WTC11 (cell line): Measurements from ENCODE around the gene SLIT3. TPM values are rescaled to one million over a fixed set of nuclear protein-coding genes. Genes with fewer than 3 reads are reported as not detected.

Experiments used
- ATAC-seq: fragments of 200-7000 bp; cut with Tn5 transposase; 2 replicates; pipeline ENCODE4 v1.10.0; 2021; ENCODE audit warnings: mild to moderate bottlenecking, moderate library complexity
- CTCF ChIA-PET: fragments of 300-600 bp; sonication (Branson Sonifier 250); formaldehyde crosslinking; loops from one replicate; lab custom pipeline; 2021; ENCODE audit warnings: antibody characterized with exemption; lab: Charles Lee
- POLR2A ChIA-PET: fragments of 350-600 bp; sonication (Branson Sonifier 250); formaldehyde crosslinking; loops from one replicate; lab custom pipeline; 2021; ENCODE audit warnings: antibody characterized with exemption; lab: Charles Lee
- DNase-seq: peaks from one replicate; pipeline ENCODE4 v3.0.0; 2021; ENCODE audit warnings: low spot score
- H3K27ac Mint-ChIP-seq: 2 replicates; pipeline ENCODE4 v1.8.0; 2021; ENCODE audit warnings: mixed read lengths
- H3K27me3 Mint-ChIP-seq: 2 replicates; pipeline ENCODE4 v1.8.0; 2021; ENCODE audit warnings: low read depth, mild to moderate bottlenecking, moderate library complexity, mixed read lengths
- H3K36me3 Mint-ChIP-seq: 2 replicates; pipeline ENCODE4 v1.8.0; 2021; ENCODE audit warnings: mixed read lengths
- H3K4me1 Mint-ChIP-seq: 2 replicates; pipeline ENCODE4 v1.8.0; 2022; ENCODE audit warnings: mixed read lengths
- H3K4me3 Mint-ChIP-seq: 2 replicates; pipeline ENCODE4 v1.8.0; 2021; ENCODE audit warnings: mild to moderate bottlenecking, moderate library complexity, mixed read lengths
- H3K9me3 Mint-ChIP-seq: 2 replicates; pipeline ENCODE4 v1.8.0; 2021; ENCODE audit warnings: mixed read lengths
- CBFB ChIP-seq: sonication (generic); formaldehyde crosslinking; IDR thresholded peaks from 2 replicates; pipeline ENCODE4 v1.8.1; 2022; ENCODE audit warnings: mild to moderate bottlenecking, low read depth, missing genetic modification reagents
- CREM ChIP-seq: sonication (generic); formaldehyde crosslinking; IDR thresholded peaks from 2 replicates; pipeline ENCODE4 v1.8.1; 2022; ENCODE audit warnings: mild to moderate bottlenecking, missing genetic modification reagents, moderate library complexity
- E2F4 ChIP-seq: sonication (generic); formaldehyde crosslinking; IDR thresholded peaks from 2 replicates; pipeline ENCODE4 v1.8.1; 2022; ENCODE audit warnings: low read depth, mild to moderate bottlenecking, moderate library complexity, missing genetic modification reagents, borderline replicate concordance
- ESRRA ChIP-seq: sonication (generic); formaldehyde crosslinking; IDR thresholded peaks from 2 replicates; pipeline ENCODE4 v1.8.1; 2022; ENCODE audit warnings: mild to moderate bottlenecking, missing genetic modification reagents, borderline replicate concordance
- FOXJ3 ChIP-seq: sonication (generic); formaldehyde crosslinking; IDR thresholded peaks from 2 replicates; pipeline ENCODE4 v1.9.0; 2021; ENCODE audit warnings: missing genetic modification reagents, mild to moderate bottlenecking, borderline replicate concordance
- FOXK1 ChIP-seq: sonication (generic); formaldehyde crosslinking; IDR thresholded peaks from 2 replicates; pipeline ENCODE4 v1.8.0; 2022; ENCODE audit warnings: mild to moderate bottlenecking, moderate library complexity, missing genetic modification reagents
- GABPB1 ChIP-seq: sonication (generic); formaldehyde crosslinking; IDR thresholded peaks from 2 replicates; pipeline ENCODE4 v1.8.1; 2023; ENCODE audit warnings: mild to moderate bottlenecking, missing genetic modification reagents
- GTF2I ChIP-seq: fragments of 250-450 bp; sonication (Bioruptor Pico); conservative IDR thresholded peaks from 2 replicates; pipeline ENCODE4 v1.4.0; 2021; ENCODE audit warnings: mild to moderate bottlenecking
- KAT7 ChIP-seq: sonication (generic); formaldehyde crosslinking; IDR thresholded peaks from 2 replicates; pipeline ENCODE4 v1.8.1; 2023; ENCODE audit warnings: missing genetic modification reagents, mild to moderate bottlenecking, borderline replicate concordance
- MXD4 ChIP-seq: fragments of 250-450 bp; sonication (Bioruptor Pico); IDR thresholded peaks from 2 replicates; pipeline ENCODE4 v1.8.0; 2021; ENCODE audit warnings: mild to moderate bottlenecking, moderate library complexity, borderline replicate concordance
- MYBL2 ChIP-seq: sonication (generic); formaldehyde crosslinking; IDR thresholded peaks from 2 replicates; pipeline ENCODE4 v1.8.1; 2023; ENCODE audit warnings: mild to moderate bottlenecking, moderate library complexity, missing genetic modification reagents
- NFATC4 ChIP-seq: fragments of 250-450 bp; sonication (Bioruptor Pico); IDR thresholded peaks from 2 replicates; pipeline ENCODE4 v1.9.0; 2021; ENCODE audit warnings: mild to moderate bottlenecking
- NR3C1 ChIP-seq: sonication (generic); formaldehyde crosslinking; conservative IDR thresholded peaks from 2 replicates; pipeline ENCODE4 v1.8.1; 2023; ENCODE audit warnings: low read depth, mild to moderate bottlenecking, missing genetic modification reagents
- PRRX2 ChIP-seq: fragments of 250-450 bp; sonication (Bioruptor Pico); IDR thresholded peaks from 2 replicates; pipeline ENCODE4 v1.8.0; 2021; ENCODE audit warnings: mild to moderate bottlenecking
- SP1 ChIP-seq: sonication (generic); formaldehyde crosslinking; conservative IDR thresholded peaks from 2 replicates; pipeline ENCODE4 v1.8.1; 2022; ENCODE audit warnings: missing genetic modification reagents
- ZNF219 ChIP-seq: sonication (generic); formaldehyde crosslinking; IDR thresholded peaks from 2 replicates; pipeline ENCODE4 v1.8.0; 2023; ENCODE audit warnings: missing genetic modification reagents, mild to moderate bottlenecking, borderline replicate concordance
- ZNF232 ChIP-seq: sonication (generic); formaldehyde crosslinking; IDR thresholded peaks from 2 replicates; pipeline ENCODE4 v1.8.0; 2022; ENCODE audit warnings: mild to moderate bottlenecking, missing genetic modification reagents
- ZNF425 ChIP-seq: fragments of 250-450 bp; sonication (Bioruptor Pico); conservative IDR thresholded peaks from 2 replicates; pipeline ENCODE4 v1.9.0; 2021; ENCODE audit warnings: mild to moderate bottlenecking
- total RNA-seq: library from RNA; stranded (reverse); gene quantifications from 3 replicates; pipeline ENCODE4 v1.2.3, GENCODE V29; 2021
- TF ChIP-seq, protein P1 (sequence below): sonication (generic); formaldehyde crosslinking; IDR thresholded peaks from 2 replicates; pipeline ENCODE4 v1.8.1; 2022; ENCODE audit warnings: mild to moderate bottlenecking, missing genetic modification reagents, moderate library complexity, borderline replicate concordance
- TF ChIP-seq, protein P2 (sequence below): fragments of 250-450 bp; sonication (Bioruptor Pico); IDR thresholded peaks from 2 replicates; pipeline ENCODE4 v1.9.0; 2021; ENCODE audit warnings: moderate library complexity, mild to moderate bottlenecking, inconsistent platforms, borderline replicate concordance
- TF ChIP-seq, protein P3 (sequence below): sonication (generic); formaldehyde crosslinking; IDR thresholded peaks from 2 replicates; pipeline ENCODE4 v1.8.0; 2022; ENCODE audit warnings: mild to moderate bottlenecking, missing genetic modification reagents
- TF ChIP-seq, protein P4 (sequence below): sonication (generic); formaldehyde crosslinking; IDR thresholded peaks from 2 replicates; pipeline ENCODE4 v1.8.1; 2022; ENCODE audit warnings: mild to moderate bottlenecking, moderate library complexity, missing genetic modification reagents

SLIT3 gene
- total RNA-seq, 1 experiment from 2014 or later, result 1.9 TPM

DNA sequence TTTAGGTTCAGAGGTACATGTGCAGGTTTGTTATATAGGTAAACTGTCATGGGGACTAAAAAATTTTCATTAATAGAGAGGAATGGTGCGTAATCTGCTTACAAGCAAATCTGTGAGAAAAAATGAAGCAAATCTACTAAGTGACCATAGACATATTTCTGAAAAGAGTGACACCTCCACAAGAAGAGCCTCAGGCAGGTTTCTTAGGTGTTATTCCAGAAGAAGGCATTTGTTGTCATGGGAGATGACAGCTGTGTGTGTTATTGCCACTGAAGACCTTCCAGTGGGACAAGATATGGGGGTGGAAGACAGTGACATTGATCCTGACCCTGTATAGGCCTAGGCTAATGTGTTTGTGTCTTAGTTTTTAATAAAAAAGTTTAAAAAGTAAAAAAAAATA, 652.9 kb downstream of the SLIT3 start (continued):
- TF ChIP-seq NFATC4 (CRISPR knock-in tag), result no peak
- no peak for TF ChIP-seq CBFB
- TF ChIP-seq, protein P1, sequence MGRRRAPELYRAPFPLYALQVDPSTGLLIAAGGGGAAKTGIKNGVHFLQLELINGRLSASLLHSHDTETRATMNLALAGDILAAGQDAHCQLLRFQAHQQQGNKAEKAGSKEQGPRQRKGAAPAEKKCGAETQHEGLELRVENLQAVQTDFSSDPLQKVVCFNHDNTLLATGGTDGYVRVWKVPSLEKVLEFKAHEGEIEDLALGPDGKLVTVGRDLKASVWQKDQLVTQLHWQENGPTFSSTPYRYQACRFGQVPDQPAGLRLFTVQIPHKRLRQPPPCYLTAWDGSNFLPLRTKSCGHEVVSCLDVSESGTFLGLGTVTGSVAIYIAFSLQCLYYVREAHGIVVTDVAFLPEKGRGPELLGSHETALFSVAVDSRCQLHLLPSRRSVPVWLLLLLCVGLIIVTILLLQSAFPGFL (CRISPR knock-in tag), result no peak

DNA sequence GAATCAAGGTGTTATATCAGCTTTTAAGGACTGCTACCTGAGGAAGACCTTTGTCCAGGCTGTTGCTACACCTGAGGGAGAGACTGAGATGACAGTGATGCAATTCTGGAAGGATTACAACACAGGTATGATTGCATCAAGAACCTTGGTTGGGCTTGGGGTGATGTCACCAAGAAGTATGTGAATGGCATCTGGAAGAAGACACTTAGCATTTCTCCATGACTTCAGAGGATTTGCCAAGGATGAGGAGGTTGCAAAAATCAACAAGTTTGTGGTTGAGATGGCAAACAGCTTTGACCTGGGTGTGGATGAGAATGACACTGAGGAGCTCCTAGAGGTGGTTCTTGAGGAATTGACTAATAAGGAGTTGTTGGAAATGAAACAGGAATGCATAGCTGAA, 653.9 kb downstream of the SLIT3 start:
- H3K4me1 Mint-ChIP-seq, result no peaks in the 10 kb centered on the region
- no peak overlapping the region for H3K4me3 Mint-ChIP-seq
- peaks cover 10% of the 10 kb centered on the region for H3K9me3 Mint-ChIP-seq
- no peak overlapping the region for H3K27ac Mint-ChIP-seq
- no peak for DNase-seq
- no peak for ATAC-seq
- peaks cover 2% of the 10 kb centered on the region; the same call in 1 of the 2 replicates for H3K27me3 Mint-ChIP-seq
- ChIA-PET CTCF (no interaction called here), POLR2A (no interaction called here)
- peaks cover 8% of the 10 kb centered on the region for H3K36me3 Mint-ChIP-seq
- no peak for TF ChIP-seq ZNF219 (CRISPR knock-in tag)
- TF ChIP-seq GABPB1 (CRISPR knock-in tag), result peak; percentile 67
- no peak for TF ChIP-seq FOXJ3 (CRISPR knock-in tag)

GRCh38 chr5:168646335-168646734, 654.6 kb downstream of the SLIT3 start:
- ChIA-PET CTCF (no interaction called here), POLR2A (no interaction called here)
- no peak for DNase-seq
- Mint-ChIP-seq H3K4me3 (no peak overlapping the region), H3K36me3 (peaks cover 10% of the 10 kb centered on the region), H3K4me1 (no peaks in the 10 kb centered on the region), H3K9me3 (peaks cover 14% of the 10 kb centered on the region), H3K27ac (no peak overlapping the region), H3K27me3 (peaks cover 2% of the 10 kb centered on the region; the same call in 1 of the 2 replicates)
- no peak for ATAC-seq
- TF ChIP-seq SP1 (CRISPR knock-in tag), result no peak
- TF ChIP-seq NR3C1 (CRISPR knock-in tag), result no peak
- TF ChIP-seq, protein P2, sequence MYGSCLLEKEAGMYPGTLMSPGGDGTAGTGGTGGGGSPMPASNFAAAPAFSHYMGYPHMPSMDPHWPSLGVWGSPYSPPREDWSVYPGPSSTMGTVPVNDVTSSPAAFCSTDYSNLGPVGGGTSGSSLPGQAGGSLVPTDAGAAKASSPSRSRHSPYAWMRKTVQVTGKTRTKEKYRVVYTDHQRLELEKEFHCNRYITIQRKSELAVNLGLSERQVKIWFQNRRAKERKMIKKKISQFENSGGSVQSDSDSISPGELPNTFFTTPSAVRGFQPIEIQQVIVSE, result no peak
- TF ChIP-seq FOXK1 (CRISPR knock-in tag), result no peak
- TF ChIP-seq ZNF425 (CRISPR knock-in tag), result no peak
- no peak for TF ChIP-seq E2F4 (CRISPR knock-in tag)
- no peak for TF ChIP-seq ESRRA (CRISPR knock-in tag)

GRCh38 chr5:168645195-168645594, 655.7 kb downstream of the SLIT3 start:
- no peak overlapping the region for H3K27ac Mint-ChIP-seq
- peaks cover 15% of the 10 kb centered on the region for H3K9me3 Mint-ChIP-seq
- ChIA-PET POLR2A (no interaction called here), CTCF (no interaction called here)
- no peaks in the 10 kb centered on the region for H3K4me1 Mint-ChIP-seq
- DNase-seq, result no peak
- H3K36me3 Mint-ChIP-seq, result peaks cover 10% of the 10 kb centered on the region
- H3K27me3 Mint-ChIP-seq, result peaks cover 2% of the 10 kb centered on the region; the same call in 1 of the 2 replicates
- ATAC-seq, result no peak
- no peak overlapping the region for H3K4me3 Mint-ChIP-seq
- TF ChIP-seq, protein P2, result no peak
- TF ChIP-seq PRRX2 (CRISPR knock-in tag) (no peak), KAT7 (CRISPR knock-in tag) (no peak), GTF2I (CRISPR knock-in tag) (no peak), CREM (CRISPR knock-in tag) (no peak), MXD4 (CRISPR knock-in tag) (no peak), ZNF232 (CRISPR knock-in tag) (no peak), MYBL2 (CRISPR knock-in tag) (no peak)
- TF ChIP-seq, protein P3, sequence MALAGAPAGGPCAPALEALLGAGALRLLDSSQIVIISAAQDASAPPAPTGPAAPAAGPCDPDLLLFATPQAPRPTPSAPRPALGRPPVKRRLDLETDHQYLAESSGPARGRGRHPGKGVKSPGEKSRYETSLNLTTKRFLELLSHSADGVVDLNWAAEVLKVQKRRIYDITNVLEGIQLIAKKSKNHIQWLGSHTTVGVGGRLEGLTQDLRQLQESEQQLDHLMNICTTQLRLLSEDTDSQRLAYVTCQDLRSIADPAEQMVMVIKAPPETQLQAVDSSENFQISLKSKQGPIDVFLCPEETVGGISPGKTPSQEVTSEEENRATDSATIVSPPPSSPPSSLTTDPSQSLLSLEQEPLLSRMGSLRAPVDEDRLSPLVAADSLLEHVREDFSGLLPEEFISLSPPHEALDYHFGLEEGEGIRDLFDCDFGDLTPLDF (CRISPR knock-in tag), result no peak
- TF ChIP-seq, protein P4, sequence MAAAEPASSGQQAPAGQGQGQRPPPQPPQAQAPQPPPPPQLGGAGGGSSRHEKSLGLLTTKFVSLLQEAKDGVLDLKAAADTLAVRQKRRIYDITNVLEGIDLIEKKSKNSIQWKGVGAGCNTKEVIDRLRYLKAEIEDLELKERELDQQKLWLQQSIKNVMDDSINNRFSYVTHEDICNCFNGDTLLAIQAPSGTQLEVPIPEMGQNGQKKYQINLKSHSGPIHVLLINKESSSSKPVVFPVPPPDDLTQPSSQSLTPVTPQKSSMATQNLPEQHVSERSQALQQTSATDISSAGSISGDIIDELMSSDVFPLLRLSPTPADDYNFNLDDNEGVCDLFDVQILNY, result no peak
